Measurements from ENCODE around the gene ZRSR2.

DNA sequence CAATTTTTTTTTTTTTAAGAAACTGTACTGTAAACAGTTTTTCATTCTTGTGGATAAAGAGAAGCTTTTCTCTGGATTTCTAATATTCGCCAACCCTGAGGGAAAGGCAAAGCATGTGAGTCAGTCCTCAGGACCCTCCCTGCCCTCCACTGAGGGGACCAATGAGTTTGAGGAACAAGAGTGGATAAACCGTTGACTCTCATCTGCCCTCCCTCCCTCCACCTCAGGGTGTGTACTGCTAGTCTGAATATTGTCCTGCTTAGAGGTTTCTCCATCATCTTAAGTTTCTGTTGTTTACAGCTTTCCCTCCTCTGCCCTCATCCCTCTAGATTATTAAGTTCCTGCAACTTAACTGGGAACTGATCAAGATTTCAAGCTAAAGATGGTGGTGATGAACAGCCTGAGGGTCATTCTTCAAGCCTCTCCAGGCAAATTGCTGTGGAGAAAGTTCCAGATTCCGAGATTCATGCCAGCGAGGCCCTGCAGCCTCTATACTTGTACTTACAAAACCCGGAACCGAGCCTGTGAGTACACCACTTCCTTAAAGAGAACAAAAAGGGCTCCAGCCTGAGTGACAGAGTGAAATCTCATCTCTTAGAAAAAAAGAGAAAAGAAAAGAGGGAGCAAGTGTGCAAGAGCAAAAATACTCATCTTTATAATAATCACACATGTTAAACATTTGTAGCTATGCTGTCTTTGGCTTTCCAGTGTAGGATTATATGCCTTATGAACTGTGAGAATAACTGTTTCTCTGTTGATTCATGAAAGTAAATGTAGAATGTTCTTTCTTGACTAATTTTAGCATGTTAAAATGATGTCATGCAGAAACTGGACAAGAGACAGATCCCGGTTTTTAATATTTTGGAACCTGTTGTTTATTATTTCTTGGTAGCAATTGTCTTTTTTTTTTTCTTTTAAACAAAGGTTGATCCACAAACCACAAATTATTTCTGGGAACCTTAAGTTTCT, 40.4 kb upstream of the ZRSR2 start:
- TF ChIP-seq, protein P1, sequence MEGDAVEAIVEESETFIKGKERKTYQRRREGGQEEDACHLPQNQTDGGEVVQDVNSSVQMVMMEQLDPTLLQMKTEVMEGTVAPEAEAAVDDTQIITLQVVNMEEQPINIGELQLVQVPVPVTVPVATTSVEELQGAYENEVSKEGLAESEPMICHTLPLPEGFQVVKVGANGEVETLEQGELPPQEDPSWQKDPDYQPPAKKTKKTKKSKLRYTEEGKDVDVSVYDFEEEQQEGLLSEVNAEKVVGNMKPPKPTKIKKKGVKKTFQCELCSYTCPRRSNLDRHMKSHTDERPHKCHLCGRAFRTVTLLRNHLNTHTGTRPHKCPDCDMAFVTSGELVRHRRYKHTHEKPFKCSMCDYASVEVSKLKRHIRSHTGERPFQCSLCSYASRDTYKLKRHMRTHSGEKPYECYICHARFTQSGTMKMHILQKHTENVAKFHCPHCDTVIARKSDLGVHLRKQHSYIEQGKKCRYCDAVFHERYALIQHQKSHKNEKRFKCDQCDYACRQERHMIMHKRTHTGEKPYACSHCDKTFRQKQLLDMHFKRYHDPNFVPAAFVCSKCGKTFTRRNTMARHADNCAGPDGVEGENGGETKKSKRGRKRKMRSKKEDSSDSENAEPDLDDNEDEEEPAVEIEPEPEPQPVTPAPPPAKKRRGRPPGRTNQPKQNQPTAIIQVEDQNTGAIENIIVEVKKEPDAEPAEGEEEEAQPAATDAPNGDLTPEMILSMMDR (IDR thresholded peaks at IDR 0.05 in 4 of 5, conservative IDR thresholded peaks at IDR 0.05 in 1 of 5) = no peak
- no peak for TF ChIP-seq POLR2A (IDR thresholded peaks at IDR 0.05)

Measured in gastrocnemius medialis (tissue), 4 donors.